ENCODE results near the gene PITPNC1.

DNA sequence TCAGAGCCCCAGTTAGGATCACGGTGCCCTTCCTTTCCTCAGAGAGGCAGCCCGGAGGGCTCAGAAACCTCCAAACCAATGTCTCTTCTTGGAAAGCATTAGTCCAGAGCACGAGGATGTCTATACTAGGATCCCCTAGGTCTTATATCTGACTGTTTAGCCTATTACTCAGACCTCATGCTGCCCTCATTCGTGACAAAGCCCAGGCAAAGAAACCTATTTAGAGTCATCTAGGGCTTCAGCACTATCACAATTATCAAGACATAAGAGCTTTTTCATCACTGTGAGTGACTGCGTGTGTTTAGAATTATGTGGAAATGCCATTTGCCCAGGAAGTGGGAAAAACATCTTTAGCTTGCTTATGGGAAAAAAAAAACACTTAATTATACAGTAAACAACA, 180.8 kb downstream of the PITPNC1 start:
- TF ChIP-seq, protein P1, sequence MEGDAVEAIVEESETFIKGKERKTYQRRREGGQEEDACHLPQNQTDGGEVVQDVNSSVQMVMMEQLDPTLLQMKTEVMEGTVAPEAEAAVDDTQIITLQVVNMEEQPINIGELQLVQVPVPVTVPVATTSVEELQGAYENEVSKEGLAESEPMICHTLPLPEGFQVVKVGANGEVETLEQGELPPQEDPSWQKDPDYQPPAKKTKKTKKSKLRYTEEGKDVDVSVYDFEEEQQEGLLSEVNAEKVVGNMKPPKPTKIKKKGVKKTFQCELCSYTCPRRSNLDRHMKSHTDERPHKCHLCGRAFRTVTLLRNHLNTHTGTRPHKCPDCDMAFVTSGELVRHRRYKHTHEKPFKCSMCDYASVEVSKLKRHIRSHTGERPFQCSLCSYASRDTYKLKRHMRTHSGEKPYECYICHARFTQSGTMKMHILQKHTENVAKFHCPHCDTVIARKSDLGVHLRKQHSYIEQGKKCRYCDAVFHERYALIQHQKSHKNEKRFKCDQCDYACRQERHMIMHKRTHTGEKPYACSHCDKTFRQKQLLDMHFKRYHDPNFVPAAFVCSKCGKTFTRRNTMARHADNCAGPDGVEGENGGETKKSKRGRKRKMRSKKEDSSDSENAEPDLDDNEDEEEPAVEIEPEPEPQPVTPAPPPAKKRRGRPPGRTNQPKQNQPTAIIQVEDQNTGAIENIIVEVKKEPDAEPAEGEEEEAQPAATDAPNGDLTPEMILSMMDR (IDR thresholded peaks at IDR 0.05), result no peak
- TF ChIP-seq POLR2A (IDR thresholded peaks at IDR 0.05) (no peak), POLR2AphosphoS5 (IDR thresholded peaks at IDR 0.05; ENCODE audit: insufficient read depth in 1 of 2, low read depth in 1 of 2) (no peak)
